GM10266 (cell line): ENCODE data around the gene NAIF1.
A peak's percentile ranks its signal among the peaks of the same experiment; 100 is the strongest.
"Not testable (repeated sequence)": the region's sequence is repeated elsewhere in the genome, so short reads cannot be mapped to it uniquely, and the experiment has no call there.

Experiments
- DNase-seq: peaks from one replicate; pipeline ENCODE4 v3.0.0; 2012; ENCODE audit errors: extremely low spot score
- CTCF ChIP-seq: IDR thresholded peaks from 2 replicates; pipeline ENCODE4 v1.5.1; 2012; ENCODE audit warnings: mild to moderate bottlenecking, low read depth; ENCODE audit not compliant: control insufficient read depth, insufficient read depth; ENCODE audit errors: missing control alignments

NAIF1 gene

GRCh38 chr9:128042043-128042442 lies 25.1 kb downstream of the NAIF1 start:
- TF ChIP-seq CTCF: no peak
- no peak for DNase-seq

DNA sequence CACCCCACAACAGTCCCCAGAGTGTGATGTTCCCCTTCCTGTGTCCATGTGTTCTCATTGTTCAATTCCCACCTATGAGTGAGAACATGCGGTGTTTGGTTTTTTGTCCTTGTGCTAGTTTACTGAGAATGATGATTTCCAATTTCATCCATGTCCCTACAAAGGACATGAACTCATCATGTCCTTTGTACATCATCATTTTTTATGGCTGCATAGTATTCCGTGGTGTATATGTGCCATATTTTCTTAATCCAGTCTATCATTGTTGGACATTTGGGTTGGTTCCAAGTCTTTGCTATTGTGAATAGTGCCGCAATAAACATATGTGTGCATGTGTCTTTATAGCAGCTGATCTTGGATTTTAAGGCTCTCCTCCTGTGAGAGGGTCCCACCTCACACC lies 26.3 kb downstream of the NAIF1 start:
- not testable (repeated sequence) for DNase-seq

GRCh38 chr9:128036522-128036921 lies 30.6 kb downstream of the NAIF1 start:
- not testable (repeated sequence) for DNase-seq

- DNase-seq: peak; percentile 75
- TF ChIP-seq CTCF: peak; percentile 91
Observed at GRCh38 chr9:128034821-128035652, 32.1 kb downstream of the NAIF1 start.

- no peak for TF ChIP-seq CTCF
- no peak for DNase-seq
Observed at GRCh38 chr9:128033609-128034008, 33.5 kb downstream of the NAIF1 start.

DNA sequence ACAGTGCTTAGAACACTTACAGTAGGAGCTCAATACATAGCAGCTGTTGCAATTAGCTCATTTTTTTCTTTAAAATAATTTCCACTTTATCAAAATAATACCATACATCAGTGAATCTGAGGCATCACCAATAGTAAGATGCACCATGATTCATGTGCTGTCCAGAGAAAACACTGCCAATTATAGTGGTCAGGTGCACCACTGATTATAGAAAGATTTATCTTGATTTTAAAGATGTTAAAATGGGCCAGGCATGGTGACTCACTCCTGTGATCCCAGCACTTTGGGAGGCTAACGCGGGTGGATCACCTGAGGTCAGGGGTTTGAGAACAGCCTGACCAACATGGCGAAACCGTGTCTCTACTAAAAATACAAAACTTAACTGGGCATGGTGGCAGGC lies 39.4 kb downstream of the NAIF1 start:
- DNase-seq: no peak
- TF ChIP-seq CTCF: no peak

GRCh38 chr9:128026773-128027541 lies 40.2 kb downstream of the NAIF1 start:
- no peak for TF ChIP-seq CTCF
- DNase-seq: peak; percentile 27

DNA sequence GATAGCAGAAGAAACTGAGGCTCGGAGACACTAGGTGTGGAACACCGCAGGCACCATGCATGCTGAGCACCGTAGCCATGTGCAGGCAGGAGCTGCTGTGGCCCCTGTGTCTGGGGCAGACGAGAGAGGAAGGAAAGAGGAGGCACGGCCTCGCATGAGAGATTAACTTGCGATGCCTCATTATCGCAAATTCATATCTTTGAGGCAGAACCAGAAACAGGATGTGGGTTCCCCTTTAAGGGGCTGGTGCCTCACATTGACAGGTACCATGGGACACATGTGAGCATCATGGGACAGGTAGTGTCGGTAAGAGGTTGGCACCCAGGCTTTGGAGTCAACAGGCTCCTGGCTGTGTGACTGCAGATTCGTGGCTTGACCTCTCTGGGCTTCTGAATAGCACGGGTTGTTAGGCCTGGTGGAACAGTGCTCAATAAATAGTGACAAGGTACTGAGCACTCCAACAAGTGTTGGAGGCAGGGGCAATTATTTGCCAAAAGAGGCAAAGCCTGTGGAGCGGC lies 40.8 kb downstream of the NAIF1 start:
- TF ChIP-seq CTCF: no peak
- DNase-seq: peak; percentile 42
